Adrenal gland (tissue), 5 donors: Measurements from ENCODE around the gene GPATCH8.

Source experiments
- POLR2A ChIP-seq, 2 donors: fragments of 450-650 bp; IDR thresholded peaks; one replicate each; pipeline ENCODE4 v1.6.1; 2017; ENCODE audit warnings: antibody characterized with exemption in 2 of 2, mild to moderate bottlenecking in 2 of 2, moderate library complexity in 1 of 2
- TF ChIP-seq, protein P1 (sequence below), 6 experiments: fragments of 450-650 bp in 4 of 6; fragments of 200-600 bp in 2 of 6; sonication (generic) in 1 of 6; IDR thresholded peaks; 1 replicate in 5 of 6; 2 replicates in 1 of 6; pipeline versions ENCODE4 v1.5.1 to v1.8.0; 2016 to 2021; ENCODE audit warnings: antibody characterized with exemption in 6 of 6, mild to moderate bottlenecking in 2 of 6, moderate library complexity in 1 of 6
- donor health status: DM: no; HTN: no; CAD: no.

DNA sequence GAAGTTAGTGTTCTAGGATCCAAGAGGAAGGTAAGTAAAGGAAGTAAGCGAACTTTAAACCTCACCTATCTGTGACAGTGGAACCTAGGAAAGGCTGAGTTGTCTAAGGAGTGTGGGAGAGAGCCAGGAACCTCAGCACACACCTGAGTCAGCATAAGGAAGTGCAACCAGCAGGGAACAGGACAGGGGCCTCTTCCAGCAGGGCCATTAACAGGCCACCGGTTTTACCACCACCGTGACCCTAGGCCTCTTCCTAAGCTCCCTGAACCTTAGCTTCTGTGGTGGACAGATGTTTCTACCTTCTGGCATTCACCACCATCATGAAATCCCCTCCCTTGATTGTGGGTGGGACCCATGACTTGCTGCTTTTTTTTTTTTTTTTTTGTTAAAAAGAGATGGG is 26.7 kb upstream of the GPATCH8 start:
- TF ChIP-seq, protein P1, sequence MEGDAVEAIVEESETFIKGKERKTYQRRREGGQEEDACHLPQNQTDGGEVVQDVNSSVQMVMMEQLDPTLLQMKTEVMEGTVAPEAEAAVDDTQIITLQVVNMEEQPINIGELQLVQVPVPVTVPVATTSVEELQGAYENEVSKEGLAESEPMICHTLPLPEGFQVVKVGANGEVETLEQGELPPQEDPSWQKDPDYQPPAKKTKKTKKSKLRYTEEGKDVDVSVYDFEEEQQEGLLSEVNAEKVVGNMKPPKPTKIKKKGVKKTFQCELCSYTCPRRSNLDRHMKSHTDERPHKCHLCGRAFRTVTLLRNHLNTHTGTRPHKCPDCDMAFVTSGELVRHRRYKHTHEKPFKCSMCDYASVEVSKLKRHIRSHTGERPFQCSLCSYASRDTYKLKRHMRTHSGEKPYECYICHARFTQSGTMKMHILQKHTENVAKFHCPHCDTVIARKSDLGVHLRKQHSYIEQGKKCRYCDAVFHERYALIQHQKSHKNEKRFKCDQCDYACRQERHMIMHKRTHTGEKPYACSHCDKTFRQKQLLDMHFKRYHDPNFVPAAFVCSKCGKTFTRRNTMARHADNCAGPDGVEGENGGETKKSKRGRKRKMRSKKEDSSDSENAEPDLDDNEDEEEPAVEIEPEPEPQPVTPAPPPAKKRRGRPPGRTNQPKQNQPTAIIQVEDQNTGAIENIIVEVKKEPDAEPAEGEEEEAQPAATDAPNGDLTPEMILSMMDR (IDR thresholded peaks at IDR 0.05) = no peak
- TF ChIP-seq POLR2A (IDR thresholded peaks at IDR 0.05) = no peak
